Liver (tissue), 9 donors: ENCODE data around the gene LAMA2. TPM values are rescaled to one million over a fixed set of nuclear protein-coding genes. Genes with fewer than 3 reads are reported as not detected.

Experiments used
- DNase-seq: peaks from one replicate; pipeline ENCODE4 v3.0.0-alpha.2; 2017; ENCODE audit warnings: low spot score
- H3K27ac ChIP-seq, 2 donors: one replicate each; pipeline ENCODE4 v1.7.0; 2013; ENCODE audit warnings: inconsistent platforms in 2 of 2, low read length in 2 of 2, control low read depth in 1 of 2, low read depth in 1 of 2, mild to moderate bottlenecking in 1 of 2
- H3K27me3 ChIP-seq, 4 donors: one replicate each; pipeline versions ENCODE4 v1.6.1 to v1.7.0; 2013; ENCODE audit warnings: low read length in 3 of 4, inconsistent platforms in 1 of 4, mild to moderate bottlenecking in 1 of 4, moderate library complexity in 1 of 4; ENCODE audit not compliant: control insufficient read depth in 4 of 4, insufficient read depth in 4 of 4
- H3K36me3 ChIP-seq, 4 donors: one replicate each; pipeline versions ENCODE4 v1.6.1 to v1.7.0; 2013; ENCODE audit warnings: low read length in 3 of 4, mild to moderate bottlenecking in 3 of 4, low read depth in 1 of 4, moderate library complexity in 1 of 4; ENCODE audit not compliant: control insufficient read depth in 4 of 4, insufficient read depth in 3 of 4
- H3K4me1 ChIP-seq, 4 donors: one replicate each; pipeline versions ENCODE4 v1.6.1 to v1.7.0; 2013; ENCODE audit warnings: low read length in 3 of 4, mild to moderate bottlenecking in 3 of 4, moderate library complexity in 1 of 4; ENCODE audit not compliant: control insufficient read depth in 4 of 4, insufficient read depth in 4 of 4
- H3K4me3 ChIP-seq, 3 donors: one replicate each; pipeline versions ENCODE4 v1.6.1 to v1.7.0; 2013; ENCODE audit warnings: low read length in 3 of 3, control low read depth in 1 of 3, low read depth in 1 of 3, mild to moderate bottlenecking in 1 of 3
- H3K9ac ChIP-seq, 2 donors: one replicate each; pipeline ENCODE4 v1.7.0; 2013; ENCODE audit warnings: low read length in 2 of 2, mild to moderate bottlenecking in 2 of 2, moderate library complexity in 2 of 2, control low read depth in 1 of 2, low read depth in 1 of 2
- H3K9me3 ChIP-seq, 4 donors: one replicate each; pipeline versions ENCODE4 v1.6.1 to v1.7.0; 2013; ENCODE audit warnings: low read length in 3 of 4; ENCODE audit not compliant: control insufficient read depth in 4 of 4
- CTCF ChIP-seq: fragments of 150-350 bp; IDR thresholded peaks from 2 replicates; pipeline ENCODE4 v1.5.1; 2017; ENCODE audit warnings: improper control_type of control experiment, low read depth, low read length; ENCODE audit not compliant: missing input control
- EGR1 ChIP-seq, 2 donors: IDR thresholded peaks; 2 replicates each; pipeline ENCODE4 v1.6.1; 2016 to 2018; ENCODE audit warnings: antibody characterized with exemption in 2 of 2, low read depth in 2 of 2
- FOXA1 ChIP-seq: IDR thresholded peaks from 2 replicates; pipeline ENCODE4 v1.6.1; 2016; ENCODE audit warnings: antibody characterized with exemption
- FOXA2 ChIP-seq: IDR thresholded peaks from 2 replicates; pipeline ENCODE4 v1.6.1; 2016; ENCODE audit warnings: antibody characterized with exemption
- GABPA ChIP-seq, 2 donors: IDR thresholded peaks in 1 of 2; conservative IDR thresholded peaks in 1 of 2; 2 replicates each; pipeline ENCODE4 v1.6.1; 2016; ENCODE audit warnings: antibody characterized with exemption in 2 of 2, mild to moderate bottlenecking in 1 of 2, moderate library complexity in 1 of 2
- HNF4A ChIP-seq, 2 donors: conservative IDR thresholded peaks; 2 replicates each; pipeline ENCODE4 v1.6.1; 2016; ENCODE audit warnings: antibody characterized with exemption in 2 of 2, mild to moderate bottlenecking in 2 of 2
- HNF4G ChIP-seq: IDR thresholded peaks from 2 replicates; pipeline ENCODE4 v1.6.1; 2016; ENCODE audit warnings: antibody characterized with exemption
- JUND ChIP-seq, 2 donors: IDR thresholded peaks; 2 replicates each; pipeline ENCODE4 v1.6.1; 2016; ENCODE audit warnings: antibody characterized with exemption in 2 of 2
- MAX ChIP-seq: IDR thresholded peaks from 2 replicates; pipeline ENCODE4 v1.6.1; 2016; ENCODE audit warnings: antibody characterized with exemption
- NR2F2 ChIP-seq: IDR thresholded peaks from 2 replicates; pipeline ENCODE4 v1.6.1; 2016; ENCODE audit warnings: antibody characterized with exemption
- RAD21 ChIP-seq, 2 donors: IDR thresholded peaks; 2 replicates each; pipeline ENCODE4 v1.6.1; 2016; ENCODE audit warnings: antibody characterized with exemption in 2 of 2, mild to moderate bottlenecking in 2 of 2
- REST ChIP-seq: IDR thresholded peaks from 2 replicates; pipeline ENCODE4 v1.6.1; 2016; ENCODE audit warnings: antibody characterized with exemption, mild to moderate bottlenecking
- RXRA ChIP-seq, 2 donors: IDR thresholded peaks; 2 replicates each; pipeline ENCODE4 v1.6.1; 2017 to 2018; ENCODE audit warnings: antibody characterized with exemption in 2 of 2, mild to moderate bottlenecking in 1 of 2
- SP1 ChIP-seq: IDR thresholded peaks from 2 replicates; pipeline ENCODE4 v1.6.1; 2018; ENCODE audit warnings: antibody characterized with exemption, mild to moderate bottlenecking
- TAF1 ChIP-seq: conservative IDR thresholded peaks from 2 replicates; pipeline ENCODE4 v1.6.1; 2016; ENCODE audit warnings: antibody characterized with exemption, mild to moderate bottlenecking
- YY1 ChIP-seq: IDR thresholded peaks from 2 replicates; pipeline ENCODE4 v1.6.1; 2016; ENCODE audit warnings: antibody characterized with exemption, mild to moderate bottlenecking
- WGBS: extraction: QIAGEN DNeasy Blood & Tissue Kit; methylation state at CpG from one replicate; pipeline ENCODE4 v1.1.7; 2013; 5-methylcytosine and 5-hydroxymethylcytosine counted together
- polyA plus RNA-seq, 2 donors: library from polyadenylated mRNA; stranded (reverse) in 1 of 2; unstranded in 1 of 2; fragments of 200-250 nt in 1 of 2; fragments of >200 nt in 1 of 2; fragmentation: Nextera tagmentation in 1 of 2; extraction: Ambion mirVana in 1 of 2; gene quantifications; one replicate each; pipeline versions ENCODE4 v1.2.1 to v1.2.3, GENCODE V29; 2013 to 2015
- total RNA-seq, 2 donors: library from RNA; depleted of rRNA; stranded (reverse); fragments of >200 nt; gene quantifications; one replicate each; pipeline ENCODE4 v1.2.3, GENCODE V29; 2014
- TF ChIP-seq, protein P1 (sequence below): IDR thresholded peaks from 2 replicates; pipeline ENCODE4 v1.6.1; 2016; ENCODE audit warnings: antibody characterized with exemption
- TF ChIP-seq, protein P2 (sequence below): IDR thresholded peaks from 2 replicates; pipeline ENCODE4 v1.6.1; 2016; ENCODE audit warnings: antibody characterized with exemption
- donor health status: healthy.
- donor health status: healthy.
- donor health status: healthy.
- donor health status: healthy.
- donor health status: healthy.

LAMA2 gene
- total and polyA plus RNA-seq, 4 donors = 1.3 to 17.0 (median 3.0) TPM

- H3K9me3 ChIP-seq = no peaks in the 10 kb centered on the region
- DNase-seq = no peak
- no peaks in the 10 kb centered on the region for H3K36me3 ChIP-seq
- H3K4me3 ChIP-seq = no peak overlapping the region
- TF ChIP-seq CTCF (no peak), NR2F2 (no peak), SP1 (no peak)
- TF ChIP-seq, protein P1, sequence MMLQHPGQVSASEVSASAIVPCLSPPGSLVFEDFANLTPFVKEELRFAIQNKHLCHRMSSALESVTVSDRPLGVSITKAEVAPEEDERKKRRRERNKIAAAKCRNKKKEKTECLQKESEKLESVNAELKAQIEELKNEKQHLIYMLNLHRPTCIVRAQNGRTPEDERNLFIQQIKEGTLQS = no peak
- 78% methylated on average over 8 of the region's 8 CpGs for WGBS
- no peaks in the 10 kb centered on the region for H3K27me3 ChIP-seq
- no peaks in the 10 kb centered on the region for H3K4me1 ChIP-seq
- no peak overlapping the region for H3K27ac ChIP-seq
- no peak overlapping the region for H3K9ac ChIP-seq
Measured at GRCh38 chr6:129486327-129486726, 603.4 kb downstream of the LAMA2 start.

DNA sequence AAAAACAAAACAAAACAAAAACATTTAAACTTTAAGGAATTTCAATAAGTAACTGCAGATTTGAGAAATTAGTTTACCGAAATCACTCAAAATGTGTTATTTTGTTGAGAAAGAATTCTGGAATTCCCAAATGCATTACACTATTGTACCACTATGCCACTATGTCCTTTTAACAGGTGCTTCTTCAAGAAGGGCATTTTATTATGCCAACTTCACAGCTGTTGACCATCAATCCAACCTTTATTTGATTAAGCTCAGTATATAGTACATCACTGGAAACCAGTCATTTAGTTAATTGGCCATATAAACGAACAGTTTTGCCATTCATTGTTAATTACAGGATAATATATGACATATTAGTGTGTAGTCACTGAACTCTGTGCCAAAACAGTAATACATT, 605.4 kb downstream of the LAMA2 start:
- Histone ChIP-seq H3K4me3 (no peak overlapping the region), H3K9me3 (no peaks in the 10 kb centered on the region), H3K36me3 (no peaks in the 10 kb centered on the region), H3K4me1 (no peaks in the 10 kb centered on the region), H3K27ac (no peak overlapping the region), H3K27me3 (no peaks in the 10 kb centered on the region), H3K9ac (no peak overlapping the region)
- no peak for DNase-seq
- TF ChIP-seq FOXA1 = no peak
- no peak for TF ChIP-seq FOXA2
- TF ChIP-seq EGR1 (IDR thresholded peaks at IDR 0.05; ENCODE audit: low read depth in 2 of 2) = no peak
- TF ChIP-seq RAD21 (IDR thresholded peaks at IDR 0.05) = no peak
- no peak for TF ChIP-seq RXRA (IDR thresholded peaks at IDR 0.05)
- TF ChIP-seq, protein P1 = no peak
- TF ChIP-seq JUND (IDR thresholded peaks at IDR 0.05) = no peak
- no peak for TF ChIP-seq HNF4G
- TF ChIP-seq, protein P2, sequence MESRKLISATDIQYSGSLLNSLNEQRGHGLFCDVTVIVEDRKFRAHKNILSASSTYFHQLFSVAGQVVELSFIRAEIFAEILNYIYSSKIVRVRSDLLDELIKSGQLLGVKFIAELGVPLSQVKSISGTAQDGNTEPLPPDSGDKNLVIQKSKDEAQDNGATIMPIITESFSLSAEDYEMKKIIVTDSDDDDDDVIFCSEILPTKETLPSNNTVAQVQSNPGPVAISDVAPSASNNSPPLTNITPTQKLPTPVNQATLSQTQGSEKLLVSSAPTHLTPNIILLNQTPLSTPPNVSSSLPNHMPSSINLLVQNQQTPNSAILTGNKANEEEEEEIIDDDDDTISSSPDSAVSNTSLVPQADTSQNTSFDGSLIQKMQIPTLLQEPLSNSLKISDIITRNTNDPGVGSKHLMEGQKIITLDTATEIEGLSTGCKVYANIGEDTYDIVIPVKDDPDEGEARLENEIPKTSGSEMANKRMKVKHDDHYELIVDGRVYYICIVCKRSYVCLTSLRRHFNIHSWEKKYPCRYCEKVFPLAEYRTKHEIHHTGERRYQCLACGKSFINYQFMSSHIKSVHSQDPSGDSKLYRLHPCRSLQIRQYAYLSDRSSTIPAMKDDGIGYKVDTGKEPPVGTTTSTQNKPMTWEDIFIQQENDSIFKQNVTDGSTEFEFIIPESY = no peak
- TF ChIP-seq MAX = no peak
- TF ChIP-seq GABPA (IDR thresholded peaks at IDR 0.05 in 1 of 2, conservative IDR thresholded peaks at IDR 0.05 in 1 of 2) = no peak
- no peak for TF ChIP-seq REST
- no peak for TF ChIP-seq TAF1
- TF ChIP-seq HNF4A (conservative IDR thresholded peaks at IDR 0.05) = no peak
- no peak for TF ChIP-seq SP1
- no peak for TF ChIP-seq NR2F2
- TF ChIP-seq YY1 = no peak
- TF ChIP-seq CTCF = no peak
- 49% methylated on average over 2 of the region's 2 CpGs for WGBS
